Measurements from ENCODE around the gene KIF26B. TPM values are rescaled to one million over a fixed set of nuclear protein-coding genes. Genes with fewer than 3 reads are reported as not detected.

The KIF26B gene
- polyA plus RNA-seq, 2 donors, result 0.04 to 0.12 TPM

DNA sequence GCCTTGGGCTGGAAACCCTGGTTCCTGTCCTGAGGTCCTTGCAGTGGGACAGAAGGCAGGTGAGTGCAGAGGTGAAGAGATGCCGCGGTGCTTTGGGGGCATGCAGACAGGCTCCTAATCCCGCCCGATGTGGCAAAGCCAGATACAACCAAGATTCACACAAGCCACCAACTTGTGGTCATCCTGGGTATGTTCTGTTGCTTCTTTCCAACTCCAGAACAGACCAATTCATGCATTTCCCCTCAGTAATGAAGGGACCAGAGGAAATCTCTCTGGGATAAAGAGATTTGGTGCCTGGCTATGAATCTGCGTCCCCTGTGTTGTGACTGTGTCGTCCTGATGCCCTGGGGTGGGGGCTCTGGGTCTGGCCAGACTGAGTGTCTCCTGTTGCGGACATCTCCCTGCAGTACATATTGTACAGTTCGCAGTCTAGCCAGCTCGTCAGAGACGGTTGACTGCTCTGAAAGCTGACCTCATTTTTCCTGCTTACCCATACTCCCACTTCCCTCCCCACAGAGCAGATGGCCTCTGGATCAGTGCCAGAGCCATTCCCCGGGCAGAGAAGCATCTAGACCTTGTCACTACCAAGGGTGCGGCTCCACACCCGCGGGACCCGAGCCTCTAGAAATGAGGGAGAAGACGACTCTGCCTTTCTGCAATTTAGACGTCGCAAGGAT lies 216.3 kb downstream of the KIF26B start:
- Histone ChIP-seq H3K36me3 (ENCODE audit: control insufficient read depth in 2 of 2, insufficient read depth in 2 of 2, low read length in 1 of 2) (no peaks in the 10 kb centered on the region), H3K9me3 (ENCODE audit: control insufficient read depth in 2 of 2, insufficient read depth in 1 of 2, low read depth in 1 of 2, low read length in 1 of 2) (no peaks in the 10 kb centered on the region), H3K27ac (ENCODE audit: low read depth in 2 of 2, low read length in 1 of 2) (no peak overlapping the region), H3K4me3 (ENCODE audit: low read depth in 1 of 2, low read length in 2 of 2) (no peak overlapping the region), H3K27me3 (ENCODE audit: control insufficient read depth in 1 of 2, insufficient read depth in 2 of 2, low read length in 2 of 2) (no peaks in the 10 kb centered on the region), H3K4me1 (ENCODE audit: control insufficient read depth in 2 of 2, insufficient read depth in 2 of 2, low read length in 1 of 2) (no peaks in the 10 kb centered on the region)
- 83 to 84% methylated on average over 18 of the region's 18 CpGs for WGBS, 2 donors

- 89 to 92% methylated on average over 4 of the region's 4 CpGs for WGBS, 2 donors
- no peaks in the 10 kb centered on the region for H3K36me3 ChIP-seq (ENCODE audit: control insufficient read depth in 2 of 2, insufficient read depth in 2 of 2, low read length in 1 of 2)
- H3K9me3 ChIP-seq (ENCODE audit: control insufficient read depth in 2 of 2, insufficient read depth in 1 of 2, low read depth in 1 of 2, low read length in 1 of 2), result no peaks in the 10 kb centered on the region
- H3K4me3 ChIP-seq (ENCODE audit: low read depth in 1 of 2, low read length in 2 of 2), result no peak overlapping the region
- no peaks in the 10 kb centered on the region for H3K4me1 ChIP-seq (ENCODE audit: control insufficient read depth in 2 of 2, insufficient read depth in 2 of 2, low read length in 1 of 2)
- no peak overlapping the region for H3K27ac ChIP-seq (ENCODE audit: low read depth in 2 of 2, low read length in 1 of 2)
- H3K27me3 ChIP-seq (ENCODE audit: control insufficient read depth in 1 of 2, insufficient read depth in 2 of 2, low read length in 2 of 2), result no peaks in the 10 kb centered on the region
Measured at GRCh38 chr1:245373131-245373530, 218.3 kb downstream of the KIF26B start.

GRCh38 chr1:245375789-245376460 lies 221.1 kb downstream of the KIF26B start:
- no peaks in the 10 kb centered on the region for H3K27me3 ChIP-seq (ENCODE audit: control insufficient read depth in 1 of 2, insufficient read depth in 2 of 2, low read length in 2 of 2)
- WGBS, 2 donors, result 86 to 88% methylated on average over 12 of the region's 12 CpGs
- H3K4me3 ChIP-seq (ENCODE audit: low read depth in 1 of 2, low read length in 2 of 2), result no peak overlapping the region
- no peak overlapping the region for H3K27ac ChIP-seq (ENCODE audit: low read depth in 2 of 2, low read length in 1 of 2)
- no peaks in the 10 kb centered on the region for H3K36me3 ChIP-seq (ENCODE audit: control insufficient read depth in 2 of 2, insufficient read depth in 2 of 2, low read length in 1 of 2)
- no peaks in the 10 kb centered on the region for H3K9me3 ChIP-seq (ENCODE audit: control insufficient read depth in 2 of 2, insufficient read depth in 1 of 2, low read depth in 1 of 2, low read length in 1 of 2)
- no peaks in the 10 kb centered on the region for H3K4me1 ChIP-seq (ENCODE audit: control insufficient read depth in 2 of 2, insufficient read depth in 2 of 2, low read length in 1 of 2)

GRCh38 chr1:245377854-245378253 lies 223.1 kb downstream of the KIF26B start:
- Histone ChIP-seq H3K27me3 (ENCODE audit: control insufficient read depth in 1 of 2, insufficient read depth in 2 of 2, low read length in 2 of 2) (no peaks in the 10 kb centered on the region), H3K36me3 (ENCODE audit: control insufficient read depth in 2 of 2, insufficient read depth in 2 of 2, low read length in 1 of 2) (no peaks in the 10 kb centered on the region), H3K4me3 (ENCODE audit: low read depth in 1 of 2, low read length in 2 of 2) (no peak overlapping the region), H3K27ac (ENCODE audit: low read depth in 2 of 2, low read length in 1 of 2) (no peak overlapping the region), H3K4me1 (ENCODE audit: control insufficient read depth in 2 of 2, insufficient read depth in 2 of 2, low read length in 1 of 2) (no peaks in the 10 kb centered on the region), H3K9me3 (ENCODE audit: control insufficient read depth in 2 of 2, insufficient read depth in 1 of 2, low read depth in 1 of 2, low read length in 1 of 2) (no peaks in the 10 kb centered on the region)
- 71 to 77% methylated on average over 5 of the region's 5 CpGs for WGBS, 2 donors

- WGBS, 2 donors, result 47 to 48% methylated on average over 2 of the region's 2 CpGs
- no peaks in the 10 kb centered on the region for H3K27me3 ChIP-seq (ENCODE audit: control insufficient read depth in 1 of 2, insufficient read depth in 2 of 2, low read length in 2 of 2)
Measured at GRCh38 chr1:245378311-245378722, 223.5 kb downstream of the KIF26B start.

DNA sequence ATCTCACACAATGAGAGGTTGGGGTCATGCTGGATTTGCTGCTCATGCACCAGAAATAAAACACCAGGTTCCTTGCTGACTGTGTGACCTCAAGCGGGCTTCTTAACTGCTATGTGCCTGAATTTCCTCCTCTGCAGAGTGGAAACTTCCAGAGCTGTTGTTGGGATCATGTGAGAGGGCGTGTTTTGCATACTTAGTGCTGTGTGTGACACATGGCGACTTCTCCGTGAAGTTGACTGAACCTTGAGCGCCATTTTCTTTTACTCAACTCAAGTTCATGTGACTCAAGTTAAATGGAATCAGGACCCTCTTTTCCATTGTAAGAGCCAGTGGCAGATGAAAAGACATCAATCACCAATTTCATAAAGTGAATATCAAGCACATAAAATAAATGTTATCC lies 224.0 kb downstream of the KIF26B start:
- Histone ChIP-seq H3K4me3 (ENCODE audit: low read depth in 1 of 2, low read length in 2 of 2) (no peak overlapping the region), H3K9me3 (ENCODE audit: control insufficient read depth in 2 of 2, insufficient read depth in 1 of 2, low read depth in 1 of 2, low read length in 1 of 2) (no peaks in the 10 kb centered on the region), H3K27ac (ENCODE audit: low read depth in 2 of 2, low read length in 1 of 2) (no peak overlapping the region), H3K27me3 (ENCODE audit: control insufficient read depth in 1 of 2, insufficient read depth in 2 of 2, low read length in 2 of 2) (no peaks in the 10 kb centered on the region), H3K4me1 (ENCODE audit: control insufficient read depth in 2 of 2, insufficient read depth in 2 of 2, low read length in 1 of 2) (no peaks in the 10 kb centered on the region), H3K36me3 (ENCODE audit: control insufficient read depth in 2 of 2, insufficient read depth in 2 of 2, low read length in 1 of 2) (no peaks in the 10 kb centered on the region)
- WGBS, 2 donors, result 93 to 94% methylated on average over 5 of the region's 5 CpGs

More at GRCh38 chr1:245378311-245378722, 223.5 kb downstream of the KIF26B start:
- H3K27ac ChIP-seq (ENCODE audit: low read depth in 2 of 2, low read length in 1 of 2), result no peak overlapping the region
- no peaks in the 10 kb centered on the region for H3K36me3 ChIP-seq (ENCODE audit: control insufficient read depth in 2 of 2, insufficient read depth in 2 of 2, low read length in 1 of 2)
- H3K4me1 ChIP-seq (ENCODE audit: control insufficient read depth in 2 of 2, insufficient read depth in 2 of 2, low read length in 1 of 2), result no peaks in the 10 kb centered on the region
- no peaks in the 10 kb centered on the region for H3K9me3 ChIP-seq (ENCODE audit: control insufficient read depth in 2 of 2, insufficient read depth in 1 of 2, low read depth in 1 of 2, low read length in 1 of 2)
- H3K4me3 ChIP-seq (ENCODE audit: low read depth in 1 of 2, low read length in 2 of 2), result no peak overlapping the region

- WGBS, 2 donors, result 88% methylated on average over 11 of the region's 11 CpGs
- H3K36me3 ChIP-seq (ENCODE audit: control insufficient read depth in 2 of 2, insufficient read depth in 2 of 2, low read length in 1 of 2), result no peaks in the 10 kb centered on the region
- H3K27ac ChIP-seq (ENCODE audit: low read depth in 2 of 2, low read length in 1 of 2), result no peak overlapping the region
- H3K4me3 ChIP-seq (ENCODE audit: low read depth in 1 of 2, low read length in 2 of 2), result no peak overlapping the region
- no peaks in the 10 kb centered on the region for H3K9me3 ChIP-seq (ENCODE audit: control insufficient read depth in 2 of 2, insufficient read depth in 1 of 2, low read depth in 1 of 2, low read length in 1 of 2)
- H3K27me3 ChIP-seq (ENCODE audit: control insufficient read depth in 1 of 2, insufficient read depth in 2 of 2, low read length in 2 of 2), result no peaks in the 10 kb centered on the region
- no peaks in the 10 kb centered on the region for H3K4me1 ChIP-seq (ENCODE audit: control insufficient read depth in 2 of 2, insufficient read depth in 2 of 2, low read length in 1 of 2)
Measured at GRCh38 chr1:245380790-245381535, 226.2 kb downstream of the KIF26B start.

GRCh38 chr1:245382981-245383380 lies 228.2 kb downstream of the KIF26B start:
- H3K4me3 ChIP-seq (ENCODE audit: low read depth in 1 of 2, low read length in 2 of 2), result no peak overlapping the region
- H3K9me3 ChIP-seq (ENCODE audit: control insufficient read depth in 2 of 2, insufficient read depth in 1 of 2, low read depth in 1 of 2, low read length in 1 of 2), result no peaks in the 10 kb centered on the region
- H3K36me3 ChIP-seq (ENCODE audit: control insufficient read depth in 2 of 2, insufficient read depth in 2 of 2, low read length in 1 of 2), result no peaks in the 10 kb centered on the region
- H3K27ac ChIP-seq (ENCODE audit: low read depth in 2 of 2, low read length in 1 of 2), result no peak overlapping the region
- no peaks in the 10 kb centered on the region for H3K4me1 ChIP-seq (ENCODE audit: control insufficient read depth in 2 of 2, insufficient read depth in 2 of 2, low read length in 1 of 2)
- WGBS, 2 donors, result 80 to 83% methylated on average over 9 of the region's 9 CpGs
- H3K27me3 ChIP-seq (ENCODE audit: control insufficient read depth in 1 of 2, insufficient read depth in 2 of 2, low read length in 2 of 2), result no peaks in the 10 kb centered on the region

DNA sequence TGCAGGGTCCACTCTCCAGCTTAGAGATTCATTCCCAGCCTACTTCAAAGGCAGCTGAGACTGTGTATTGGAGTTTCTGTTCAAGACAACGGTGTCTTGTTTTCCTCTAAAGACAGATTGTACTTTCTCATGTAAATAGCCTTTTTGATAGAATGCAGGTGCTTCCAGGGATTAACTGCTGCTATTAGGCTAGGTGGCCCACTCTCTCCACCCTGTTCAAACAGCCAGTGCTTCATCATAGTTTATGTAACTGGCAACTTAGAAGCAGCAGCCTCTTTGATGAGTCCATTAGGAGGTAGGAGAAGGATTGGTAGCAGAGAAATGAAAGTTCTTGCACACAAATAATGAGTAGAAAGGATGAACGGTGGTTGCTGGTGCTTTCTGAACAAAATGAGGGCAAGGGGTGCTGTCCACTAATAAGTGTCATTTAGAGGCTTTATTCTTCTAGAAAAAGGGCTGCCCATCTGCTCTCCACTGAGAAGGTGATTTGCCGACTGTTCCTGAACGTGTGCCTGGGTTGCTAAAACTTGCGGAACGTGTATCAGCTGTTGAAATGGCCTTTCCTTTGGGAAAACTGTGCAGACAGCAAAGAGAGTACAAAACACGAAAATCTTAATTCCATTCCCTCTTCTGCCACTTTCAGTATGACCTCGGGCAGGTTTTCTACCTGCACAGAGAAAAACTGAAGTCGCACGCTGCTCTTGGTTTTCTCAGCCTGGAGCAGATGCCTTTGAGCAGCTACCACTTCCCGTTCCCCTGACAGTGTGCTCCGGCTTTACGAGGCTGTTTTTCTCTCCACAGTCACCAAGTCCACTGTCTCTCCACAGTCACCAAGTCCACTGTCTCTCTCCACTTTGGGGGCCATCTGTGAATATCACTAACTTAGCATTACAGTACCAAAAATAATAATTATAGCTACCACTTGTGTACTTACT lies 228.9 kb downstream of the KIF26B start:
- H3K9me3 ChIP-seq (ENCODE audit: control insufficient read depth in 2 of 2, insufficient read depth in 1 of 2, low read depth in 1 of 2, low read length in 1 of 2), result no peaks in the 10 kb centered on the region
- 67 to 72% methylated on average over 13 of the region's 13 CpGs for WGBS, 2 donors
- no peak overlapping the region for H3K27ac ChIP-seq (ENCODE audit: low read depth in 2 of 2, low read length in 1 of 2)
- H3K4me3 ChIP-seq (ENCODE audit: low read depth in 1 of 2, low read length in 2 of 2), result no peak overlapping the region
- H3K36me3 ChIP-seq (ENCODE audit: control insufficient read depth in 2 of 2, insufficient read depth in 2 of 2, low read length in 1 of 2), result no peaks in the 10 kb centered on the region
- no peaks in the 10 kb centered on the region for H3K4me1 ChIP-seq (ENCODE audit: control insufficient read depth in 2 of 2, insufficient read depth in 2 of 2, low read length in 1 of 2)
- H3K27me3 ChIP-seq (ENCODE audit: control insufficient read depth in 1 of 2, insufficient read depth in 2 of 2, low read length in 2 of 2), result no peaks in the 10 kb centered on the region
